Mesangial cell (primary cell): ENCODE measurements around the gene POLR3C. TPM values are rescaled to one million over a fixed set of nuclear protein-coding genes. Genes with fewer than 3 reads are reported as not detected.

ENCODE experiments used
- total RNA-seq: library from RNA; depleted of rRNA; stranded (reverse); fragments of >200 nt; gene quantifications from 2 replicates; pipeline ENCODE4 v1.2.3, GENCODE V29; 2015

Gene POLR3C, protein sequence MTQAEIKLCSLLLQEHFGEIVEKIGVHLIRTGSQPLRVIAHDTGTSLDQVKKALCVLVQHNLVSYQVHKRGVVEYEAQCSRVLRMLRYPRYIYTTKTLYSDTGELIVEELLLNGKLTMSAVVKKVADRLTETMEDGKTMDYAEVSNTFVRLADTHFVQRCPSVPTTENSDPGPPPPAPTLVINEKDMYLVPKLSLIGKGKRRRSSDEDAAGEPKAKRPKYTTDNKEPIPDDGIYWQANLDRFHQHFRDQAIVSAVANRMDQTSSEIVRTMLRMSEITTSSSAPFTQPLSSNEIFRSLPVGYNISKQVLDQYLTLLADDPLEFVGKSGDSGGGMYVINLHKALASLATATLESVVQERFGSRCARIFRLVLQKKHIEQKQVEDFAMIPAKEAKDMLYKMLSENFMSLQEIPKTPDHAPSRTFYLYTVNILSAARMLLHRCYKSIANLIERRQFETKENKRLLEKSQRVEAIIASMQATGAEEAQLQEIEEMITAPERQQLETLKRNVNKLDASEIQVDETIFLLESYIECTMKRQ
- total RNA-seq = 29.5 and 30.5 TPM in 2 replicates

DNA sequence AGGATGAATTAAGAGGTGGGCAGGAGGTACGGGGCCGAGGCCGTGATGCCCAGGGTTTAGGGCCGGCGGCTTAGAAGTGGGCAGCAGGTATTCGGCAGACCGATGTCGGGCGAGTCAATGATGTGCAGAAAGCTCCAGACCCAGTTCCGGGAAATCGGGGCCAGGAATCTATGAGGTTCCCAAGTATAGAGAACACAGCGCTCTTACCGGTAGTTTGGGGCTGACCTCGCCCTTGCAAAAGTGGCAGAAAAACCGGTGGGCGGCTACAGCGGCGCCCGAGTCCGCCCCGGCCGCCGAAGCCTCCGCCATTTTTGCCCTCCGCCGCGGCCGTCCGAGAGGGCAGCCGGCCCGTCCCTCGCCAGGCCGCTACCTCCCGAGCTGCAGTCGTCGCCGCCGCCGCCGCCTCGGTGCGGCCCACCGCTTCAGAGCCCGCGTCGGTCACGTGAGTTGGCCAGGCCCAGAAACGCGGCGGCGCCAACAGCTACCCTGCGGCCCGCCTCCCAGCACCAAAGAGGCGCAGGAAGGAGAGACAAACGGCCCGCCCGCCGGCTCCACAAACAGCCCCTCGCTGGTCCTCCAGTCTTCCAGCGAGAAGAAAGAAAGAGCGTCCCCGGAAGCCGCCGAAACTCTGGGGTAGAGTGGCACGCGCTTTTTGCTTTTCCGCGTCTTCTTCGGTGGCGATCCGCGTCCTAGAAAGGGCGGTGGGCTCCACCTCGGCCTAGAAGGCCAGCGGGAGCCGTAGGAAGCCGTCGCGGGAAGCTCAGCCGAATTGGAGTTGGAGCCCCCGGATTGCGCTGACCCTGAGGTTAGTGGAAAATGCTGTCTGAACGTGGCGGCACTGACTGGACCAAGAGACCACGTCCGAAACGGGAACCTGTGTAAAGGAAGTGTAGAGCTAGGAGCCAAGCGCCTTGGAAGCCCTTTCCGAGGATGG, at the start of gene POLR3C, which contains the start of gene RNF115:
Gene POLR3C (plus strand): TSS at position 636 of the 934 bp plus-strand sequence. CDS start 1,577 bp downstream, outside the sequence.
Gene RNF115 (minus strand): TSS at position 531 of the 934 bp plus-strand sequence. CDS start 222 bp downstream, at position 309.

DNA sequence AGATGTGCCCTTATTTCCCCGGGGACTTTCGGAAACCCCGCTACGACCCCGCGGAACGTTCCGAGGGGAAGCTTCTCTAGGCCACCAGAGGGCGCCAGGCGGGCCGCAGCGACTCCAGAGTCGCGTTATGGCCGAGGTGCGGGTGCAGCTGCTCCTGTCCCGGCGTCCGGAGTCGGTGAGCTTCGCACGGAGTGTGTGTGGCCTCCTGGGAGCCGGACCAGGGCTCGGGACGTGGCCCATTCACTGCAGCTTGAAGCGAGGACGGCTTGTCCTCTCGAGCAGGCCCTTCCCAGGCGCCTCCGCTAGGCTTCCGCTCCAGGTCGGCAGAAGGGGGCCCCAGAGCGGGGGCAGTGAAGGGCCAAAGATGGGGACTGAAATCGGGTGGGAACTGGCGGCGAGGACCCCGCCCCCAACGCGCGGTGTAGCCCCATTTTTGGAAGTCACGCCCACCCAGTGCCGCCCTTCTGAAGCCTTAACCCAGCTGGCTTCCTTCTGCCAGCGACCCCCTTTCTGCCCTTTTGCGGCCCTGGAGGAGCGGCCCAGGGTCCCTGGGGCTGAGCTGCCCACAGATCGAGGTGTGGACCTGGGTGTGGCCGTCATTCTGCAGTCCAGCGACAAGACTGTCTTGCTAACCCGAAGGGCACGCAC, 21.6 kb downstream of the POLR3C start, which contains the start of gene NUDT17:
Gene NUDT17 (plus strand): TSS at position 117 of the 648 bp plus-strand sequence. CDS start 11 bp downstream, at position 128.

DNA sequence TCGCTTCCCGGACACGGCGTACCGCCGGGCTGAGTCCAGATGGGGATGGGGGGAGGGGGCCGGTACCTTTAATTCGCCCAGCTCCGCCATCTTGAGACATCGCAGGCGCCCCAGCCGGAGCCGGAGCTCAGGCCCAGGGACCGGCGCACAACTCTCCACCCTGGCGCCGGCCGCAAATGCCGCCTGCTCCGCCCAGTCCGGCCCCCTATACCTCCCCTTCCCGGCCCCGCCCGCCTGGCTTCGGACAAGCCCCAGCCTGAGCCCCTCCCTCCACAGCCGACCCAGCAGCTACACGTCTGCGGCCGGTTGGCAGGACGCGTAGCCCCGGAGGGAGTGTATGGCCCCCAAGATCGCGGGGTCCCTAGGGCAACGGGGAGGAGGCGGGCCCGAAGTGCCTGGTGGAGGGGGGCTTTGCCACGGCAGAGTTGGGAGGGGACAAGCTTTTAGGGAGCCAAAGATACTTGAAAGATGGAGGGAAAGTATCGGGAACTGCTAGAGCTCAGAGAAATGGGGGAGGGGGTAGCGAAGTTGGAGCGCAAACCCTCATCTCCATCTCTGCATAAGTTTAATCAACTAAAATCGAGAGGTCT, 35.0 kb downstream of the POLR3C start, which contains the start of gene PIAS3:
Gene PIAS3 (minus strand): TSS at position 181 of the 590 bp plus-strand sequence. CDS start 91 bp downstream, at position 90.

DNA sequence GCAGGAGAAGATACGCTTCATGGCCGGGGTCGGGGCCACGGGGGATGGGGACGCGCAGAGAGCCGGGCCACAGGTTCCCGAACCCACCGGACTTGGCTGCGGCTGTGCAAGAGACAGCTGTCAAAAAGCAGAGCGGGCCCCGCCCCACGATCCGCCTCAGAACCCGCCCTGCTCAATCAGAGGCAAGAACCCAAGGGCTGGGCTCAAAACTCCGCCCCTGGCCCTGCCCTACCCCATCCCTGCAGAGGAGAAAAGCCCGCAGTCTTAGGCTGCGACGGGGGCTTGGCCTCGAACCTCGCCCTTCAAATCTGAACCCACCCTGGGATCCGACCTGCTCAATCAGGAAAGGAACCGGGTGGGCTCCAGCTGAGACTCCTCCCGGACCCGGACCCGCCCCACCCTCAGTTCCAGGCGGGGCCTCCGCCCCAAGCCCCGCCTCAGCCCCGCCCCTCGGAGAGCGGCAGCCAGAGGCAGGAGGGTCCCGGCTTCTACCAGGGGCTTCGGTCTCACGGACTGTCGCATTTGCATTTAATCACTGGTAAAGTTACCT, 61.8 kb downstream of the POLR3C start, which contains the start of gene ANKRD35:
Gene ANKRD35 (minus strand): TSS at position 129 of the 550 bp plus-strand sequence. CDS start 108 bp downstream, at position 21.

Other genes with a start within 250 kb of the POLR3C start
- 15.7 and 16.1 TPM in 2 replicates for gene GPR89A, start 216.2 kb upstream of the POLR3C start, total RNA-seq
- gene PDZK1, start 116.8 kb upstream of the POLR3C start, total RNA-seq = 0.49 and 11.3 TPM in 2 replicates
- not detected in 2 replicates for gene CD160, start 104.7 kb upstream of the POLR3C start, total RNA-seq
- gene RNF115, start 105 bp upstream of the POLR3C start, total RNA-seq = 7.7 and 9.4 TPM in 2 replicates
- gene NUDT17, start 21.4 kb downstream of the POLR3C start, total RNA-seq = 2.8 and 4.1 TPM in 2 replicates
- 29.7 and 31.9 TPM in 2 replicates for gene PIAS3, start 34.9 kb downstream of the POLR3C start, total RNA-seq
- 0.13 and 0.49 TPM in 2 replicates for gene ANKRD35, start 61.7 kb downstream of the POLR3C start, total RNA-seq
- 3.1 and 8.4 TPM in 2 replicates for gene ITGA10, start 85.8 kb downstream of the POLR3C start, total RNA-seq
- 20.7 and 30.2 TPM in 2 replicates for gene PEX11B, start 94.5 kb downstream of the POLR3C start, total RNA-seq
- gene RBM8A, start 103.3 kb downstream of the POLR3C start, total RNA-seq = 54.4 and 130 TPM in 2 replicates
- gene LIX1L, start 133.8 kb downstream of the POLR3C start, total RNA-seq = 30.0 and 32.6 TPM in 2 replicates
- 1.0 and 1.1 TPM in 2 replicates for gene ANKRD34A, start 140.4 kb downstream of the POLR3C start, total RNA-seq
- gene POLR3GL, start 140.5 kb downstream of the POLR3C start, total RNA-seq = 6.5 and 12.9 TPM in 2 replicates
- gene TXNIP, start 172.4 kb downstream of the POLR3C start, total RNA-seq = 18.7 and 484 TPM in 2 replicates
- not detected in 2 replicates for gene HJV, start 197.5 kb downstream of the POLR3C start, total RNA-seq